ENCODE results near the gene DNAH12. TPM values are rescaled to one million over a fixed set of nuclear protein-coding genes. Genes with fewer than 3 reads are reported as not detected.

DNAH12 gene
- total and polyA plus RNA-seq, 2 donors (not counting 3 experiments of a cell fraction or from before 2014, with no cell fraction given), result 0.06 to 0.20 TPM

DNA sequence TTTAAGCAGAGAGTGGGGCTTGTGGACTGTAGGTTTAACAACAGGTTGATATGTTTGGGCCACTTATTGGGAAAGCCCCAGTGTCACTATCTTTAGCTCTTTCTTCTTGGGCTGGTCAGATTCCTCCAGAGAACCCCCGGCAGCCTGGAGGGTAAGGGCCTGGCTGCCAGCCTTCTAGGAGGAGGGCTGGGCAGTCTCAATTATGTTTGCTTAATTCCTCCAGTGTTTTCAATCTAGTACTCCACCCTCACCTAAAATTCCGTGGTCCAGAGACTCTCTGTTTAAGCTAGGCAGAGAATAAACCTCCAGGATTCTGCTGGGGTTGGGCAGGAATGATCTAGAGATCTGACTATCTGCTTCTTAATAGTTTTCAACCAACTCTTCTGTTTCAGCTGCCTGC lies 256.9 kb downstream of the DNAH12 start:
- Histone ChIP-seq H3K27ac (ENCODE audit: insufficient read depth, low read depth, low read length) (no peak overlapping the region), H3K36me3 (ENCODE audit: control insufficient read depth in 2 of 2, extremely low read depth in 1 of 2, insufficient read depth in 2 of 2, low read length in 2 of 2) (no peaks in the 10 kb centered on the region), H4K20me1 (replicated peaks; ENCODE audit: control insufficient read depth, extremely low read depth, insufficient read depth, low read length) (no peaks in the 10 kb centered on the region), H3K9ac (replicated peaks; ENCODE audit: extremely low read depth, insufficient read depth, low read length) (no peak overlapping the region), H3K4me3 (replicated peaks in 1 of 3; ENCODE audit: insufficient read depth in 1 of 3, low read depth in 1 of 3, low read length in 3 of 3) (no peak overlapping the region), H2AFZ (ENCODE audit: low read depth, low read length) (no peak overlapping the region), H3K4me2 (ENCODE audit: insufficient read depth, low read length) (no peak overlapping the region), H3K9me3 (replicated peaks; ENCODE audit: control insufficient read depth, insufficient read depth, low read length) (no peaks in the 10 kb centered on the region), H3K4me1 (ENCODE audit: control insufficient read depth, extremely low read depth, insufficient read depth, low read length) (peaks cover 2% of the 10 kb centered on the region), H3K9me1 (replicated peaks; ENCODE audit: control insufficient read depth, extremely low read depth, insufficient read depth, low read length) (no peaks in the 10 kb centered on the region), H3K79me2 (ENCODE audit: control insufficient read depth, insufficient read depth, low read length) (no peaks in the 10 kb centered on the region), H3K27me3 (ENCODE audit: control insufficient read depth in 2 of 2, insufficient read depth in 2 of 2, low read length in 2 of 2) (no peaks in the 10 kb centered on the region)
- POLR2A ChIA-PET, result no interaction called here
- no peak for FAIRE-seq
- BruUV-seq (replicated peaks), result no TSS peak
- no peak for DNase-seq (ENCODE audit: low read depth, low spot score)
- intact Hi-C loops (cut with micrococcal nuclease) (no loop called here), dilution Hi-C loops (cut with MboI; ENCODE audit: extremely low pct_ligation_motif_present, low sequenced_read_pairs) (no loop called here)
- CTCF ChIA-PET, result interaction anchor here (1.2 to 1.3 kb wide), 2 partner anchors 20 to 108 kb away, joined by 3 read pairs; no protein-coding TSS in a partner anchor
- no peak for TF ChIP-seq POLR2AphosphoS5 (IDR thresholded peaks at IDR 0.05; ENCODE audit: insufficient read depth, low read depth, low read length)
- no peak for TF ChIP-seq GATA2 (IDR thresholded peaks at IDR 0.05; ENCODE audit: insufficient read depth, insufficient read length, low read depth, low read length)
- TF ChIP-seq, protein P1, sequence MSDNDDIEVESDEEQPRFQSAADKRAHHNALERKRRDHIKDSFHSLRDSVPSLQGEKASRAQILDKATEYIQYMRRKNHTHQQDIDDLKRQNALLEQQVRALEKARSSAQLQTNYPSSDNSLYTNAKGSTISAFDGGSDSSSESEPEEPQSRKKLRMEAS (IDR thresholded peaks at IDR 0.05; ENCODE audit: insufficient read depth, insufficient read length), result no peak
- no peak for TF ChIP-seq FOS (IDR thresholded peaks at IDR 0.05; ENCODE audit: borderline replicate concordance, insufficient read depth, low read length)
- no peak for TF ChIP-seq EZH2 (IDR thresholded peaks at IDR 0.05; ENCODE audit: borderline replicate concordance, low read depth, low read length, severe bottlenecking)
- no peak for TF ChIP-seq JUN (IDR thresholded peaks at IDR 0.05; ENCODE audit: borderline replicate concordance, insufficient read depth, insufficient read length, low read depth)
- no peak for TF ChIP-seq MYC (IDR thresholded peaks at IDR 0.05; ENCODE audit: low read depth, low read length)
- TF ChIP-seq, protein P2, sequence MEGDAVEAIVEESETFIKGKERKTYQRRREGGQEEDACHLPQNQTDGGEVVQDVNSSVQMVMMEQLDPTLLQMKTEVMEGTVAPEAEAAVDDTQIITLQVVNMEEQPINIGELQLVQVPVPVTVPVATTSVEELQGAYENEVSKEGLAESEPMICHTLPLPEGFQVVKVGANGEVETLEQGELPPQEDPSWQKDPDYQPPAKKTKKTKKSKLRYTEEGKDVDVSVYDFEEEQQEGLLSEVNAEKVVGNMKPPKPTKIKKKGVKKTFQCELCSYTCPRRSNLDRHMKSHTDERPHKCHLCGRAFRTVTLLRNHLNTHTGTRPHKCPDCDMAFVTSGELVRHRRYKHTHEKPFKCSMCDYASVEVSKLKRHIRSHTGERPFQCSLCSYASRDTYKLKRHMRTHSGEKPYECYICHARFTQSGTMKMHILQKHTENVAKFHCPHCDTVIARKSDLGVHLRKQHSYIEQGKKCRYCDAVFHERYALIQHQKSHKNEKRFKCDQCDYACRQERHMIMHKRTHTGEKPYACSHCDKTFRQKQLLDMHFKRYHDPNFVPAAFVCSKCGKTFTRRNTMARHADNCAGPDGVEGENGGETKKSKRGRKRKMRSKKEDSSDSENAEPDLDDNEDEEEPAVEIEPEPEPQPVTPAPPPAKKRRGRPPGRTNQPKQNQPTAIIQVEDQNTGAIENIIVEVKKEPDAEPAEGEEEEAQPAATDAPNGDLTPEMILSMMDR (IDR thresholded peaks at IDR 0.05; ENCODE audit: extremely low read depth in 1 of 2, insufficient read depth in 1 of 2, low read depth in 1 of 2, low read length in 2 of 2), result no peak
- no peak for TF ChIP-seq POLR2A (IDR thresholded peaks at IDR 0.05; ENCODE audit: low read depth, low read length)
